HS-5 (cell line): ENCODE data around the gene RPL12.
"Not testable (repeated sequence)": the region's sequence is repeated elsewhere in the genome, so short reads cannot be mapped to it uniquely, and the experiment has no call there.

Source experiments
- DNase-seq: peaks from one replicate; pipeline ENCODE4 v3.0.0-alpha.2; 2012; ENCODE audit warnings: low read depth

The RPL12 gene

GRCh38 chr9:127467621-127468020, 16.4 kb upstream of the RPL12 start:
- DNase-seq: no peak

- not testable (repeated sequence) for DNase-seq
Measured at GRCh38 chr9:127466407-127466917, 15.3 kb upstream of the RPL12 start.

- DNase-seq: no peak
Measured at GRCh38 chr9:127463911-127464310, 12.7 kb upstream of the RPL12 start.

GRCh38 chr9:127463382-127463781, 12.2 kb upstream of the RPL12 start:
- DNase-seq: no peak

GRCh38 chr9:127458921-127459320, 7.7 kb upstream of the RPL12 start:
- DNase-seq: no peak

GRCh38 chr9:127457191-127457878, 6.1 kb upstream of the RPL12 start:
- no peak for DNase-seq

- DNase-seq: no peak
Measured at GRCh38 chr9:127455324-127455992, 4.3 kb upstream of the RPL12 start.

- DNase-seq: no peak
Measured at GRCh38 chr9:127452691-127453090, 1.5 kb upstream of the RPL12 start.

GRCh38 chr9:127451858-127452656, 851 bp upstream of the RPL12 start:
- no peak for DNase-seq

GRCh38 chr9:127451608-127451857, 327 bp upstream of the RPL12 start:
- DNase-seq: no peak

GRCh38 chr9:127450243-127450760, 904 bp downstream of the RPL12 start:
- DNase-seq: no peak

GRCh38 chr9:127449332-127449966, 1.8 kb downstream of the RPL12 start:
- no peak for DNase-seq

GRCh38 chr9:127448112-127448805, 2.9 kb downstream of the RPL12 start:
- DNase-seq: no peak

- no peak for DNase-seq
Measured at GRCh38 chr9:127447416-127448111, 3.6 kb downstream of the RPL12 start.

- DNase-seq: no peak
Measured at GRCh38 chr9:127446713-127447415, 4.3 kb downstream of the RPL12 start.

- no peak for DNase-seq
Measured at GRCh38 chr9:127445851-127446712, 5.1 kb downstream of the RPL12 start.

- DNase-seq: no peak
Measured at GRCh38 chr9:127444921-127445850, 6.0 kb downstream of the RPL12 start.

- DNase-seq: no peak
Measured at GRCh38 chr9:127444283-127444920, 6.8 kb downstream of the RPL12 start.
